GM18517 (cell line): ENCODE results near the gene ANAPC16.
"Not testable (repeated sequence)": the region's sequence is repeated elsewhere in the genome, so short reads cannot be mapped to it uniquely, and the experiment has no call there.

Experiments used
- ATAC-seq: cut with Tn5 transposase; IDR thresholded peaks from one replicate; pipeline ENCODE4 v1.9.1; 2021; ENCODE audit warnings: mild to moderate bottlenecking, moderate library complexity; ENCODE audit not compliant: unreplicated experiment

ANAPC16 gene

DNA sequence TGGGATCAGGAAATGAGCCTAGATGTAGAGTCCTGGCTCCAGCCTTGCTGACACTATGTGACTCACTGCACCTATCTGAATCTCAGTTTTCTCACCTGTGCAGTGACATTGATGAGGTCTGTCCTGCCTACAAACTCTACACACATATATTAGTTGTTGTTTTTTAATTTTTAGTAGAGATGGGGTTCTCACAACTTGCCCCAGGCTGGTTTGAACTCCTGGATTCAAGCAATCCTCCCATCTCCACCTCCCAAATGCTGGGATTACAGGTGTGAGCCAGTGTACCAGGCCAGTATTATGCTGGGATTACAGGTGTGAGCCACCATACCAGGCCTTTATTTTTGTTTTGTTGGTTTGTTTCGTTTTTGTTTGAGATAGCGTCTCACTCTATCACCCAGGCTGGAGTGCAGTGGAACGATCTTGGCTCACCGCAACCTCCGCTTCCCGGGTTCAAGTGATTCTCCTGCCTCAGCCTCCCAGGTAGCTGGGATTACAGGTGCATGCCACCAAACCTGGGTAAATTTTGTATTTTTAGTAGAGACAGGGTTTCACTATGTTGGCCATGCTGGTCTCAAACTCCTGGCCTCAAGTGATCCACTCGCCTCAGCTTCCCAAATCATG is 46.1 kb downstream of the ANAPC16 start:
- peak; percentile 17 for ATAC-seq

DNA sequence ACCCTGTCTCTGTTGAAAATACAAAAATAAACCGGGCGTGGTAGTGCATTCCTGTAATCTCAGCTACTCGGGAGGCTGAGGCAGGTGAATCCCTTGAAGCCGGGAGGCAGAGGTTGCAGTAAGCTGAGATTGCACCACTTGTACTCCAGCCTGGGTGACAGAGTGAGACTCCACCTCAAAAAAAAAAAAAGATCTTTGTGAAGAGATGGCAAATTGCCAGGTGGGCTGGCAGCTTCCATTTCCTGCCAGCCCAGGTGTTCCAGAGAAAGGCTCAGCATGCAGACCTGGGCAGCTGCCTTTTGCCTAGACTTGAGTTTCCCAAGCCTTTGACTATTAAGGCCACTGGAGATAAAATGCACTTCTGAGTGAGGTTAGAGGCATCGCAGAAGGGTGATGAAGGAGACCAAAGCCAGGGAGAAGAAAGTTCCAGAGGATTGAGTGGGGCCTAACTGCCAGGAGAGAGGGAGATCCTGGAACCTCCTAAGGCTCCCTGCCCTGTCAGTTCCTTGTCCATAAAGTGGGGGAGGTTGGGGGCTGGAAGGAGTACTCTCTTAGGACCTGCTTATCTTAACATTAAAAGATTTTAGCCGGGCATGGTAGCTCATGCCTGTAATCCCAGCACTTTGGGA is 47.9 kb downstream of the ANAPC16 start:
- ATAC-seq, result no peak

DNA sequence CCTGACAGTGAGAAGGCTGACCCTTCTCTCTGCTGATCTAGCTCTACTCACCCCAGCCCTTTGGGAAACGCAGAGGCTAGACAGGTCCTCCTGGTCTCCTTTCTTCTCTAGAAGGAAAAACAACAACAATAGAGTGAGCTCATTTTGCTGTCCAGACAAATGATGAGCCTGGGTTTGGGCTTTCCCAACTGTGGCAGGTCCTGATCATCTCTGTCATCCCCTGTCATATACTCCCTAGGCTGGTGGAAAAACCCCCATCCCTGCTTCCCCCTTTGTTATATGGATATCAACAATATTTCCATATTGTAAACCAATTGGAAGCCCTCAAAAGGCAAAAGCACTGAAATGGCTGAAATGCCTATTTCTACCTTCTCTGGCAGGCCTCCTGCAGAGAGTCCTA is 48.7 kb downstream of the ANAPC16 start:
- ATAC-seq, result no peak

DNA sequence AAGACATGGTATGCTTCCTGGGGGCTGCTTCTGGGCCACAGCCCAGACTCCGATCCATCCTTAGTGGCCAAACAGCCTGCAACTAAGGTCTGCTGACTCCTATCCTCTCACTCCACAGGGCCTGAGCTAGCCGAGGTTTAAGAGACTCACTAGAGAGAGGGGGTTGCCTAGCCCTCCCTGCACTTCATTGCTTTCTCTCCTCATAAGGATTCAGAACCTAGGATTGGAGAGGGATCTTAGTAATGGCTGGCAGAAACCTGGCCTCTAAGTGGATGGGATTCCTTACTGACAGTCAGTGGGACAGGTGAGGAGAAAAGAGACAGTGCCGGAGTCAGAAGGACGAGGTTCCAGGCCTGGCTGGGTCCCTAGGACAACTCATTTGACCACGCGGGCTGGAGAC is 49.7 kb downstream of the ANAPC16 start:
- ATAC-seq, result no peak

DNA sequence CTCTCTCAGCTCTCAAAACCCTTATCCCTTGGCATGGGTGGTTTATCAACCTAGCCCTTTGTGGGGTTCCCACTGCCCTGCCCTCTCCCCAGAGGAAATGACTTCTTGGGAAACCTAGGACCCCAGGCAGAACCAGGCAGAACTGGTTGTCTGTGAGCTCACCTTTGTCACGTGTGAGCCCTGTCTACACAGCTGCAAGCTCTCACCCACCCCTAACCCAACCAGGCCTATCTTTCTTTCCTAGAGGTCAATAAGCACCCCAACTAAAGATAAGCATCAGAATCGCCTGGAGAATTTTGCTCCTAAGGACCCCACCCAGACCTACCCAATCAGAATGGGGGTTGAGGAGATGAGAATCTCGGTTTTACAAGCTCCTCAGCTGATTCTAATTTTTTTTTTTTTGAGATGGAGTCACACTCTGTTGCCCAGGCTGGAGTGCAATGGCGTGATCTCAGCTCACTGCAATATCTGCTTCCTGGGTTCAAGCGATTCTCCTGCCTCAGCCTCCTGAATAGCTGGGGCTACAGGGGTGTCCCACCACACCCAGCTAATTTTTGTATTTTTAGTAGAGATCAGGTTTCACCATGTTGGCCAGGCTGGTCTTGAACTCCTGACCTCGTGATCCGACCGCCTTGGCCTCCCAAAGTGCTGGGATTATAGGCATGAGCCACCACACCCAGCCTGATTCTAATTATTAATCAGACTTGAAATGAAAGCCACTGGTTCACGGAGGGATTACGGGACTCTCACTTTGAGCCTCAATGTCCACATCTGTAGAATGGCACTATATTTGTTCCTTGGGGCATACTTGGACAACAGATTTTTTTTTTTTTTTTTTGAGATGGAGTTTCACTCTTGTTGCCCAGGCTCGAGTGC is 50.4 kb downstream of the ANAPC16 start:
- ATAC-seq, result no peak

DNA sequence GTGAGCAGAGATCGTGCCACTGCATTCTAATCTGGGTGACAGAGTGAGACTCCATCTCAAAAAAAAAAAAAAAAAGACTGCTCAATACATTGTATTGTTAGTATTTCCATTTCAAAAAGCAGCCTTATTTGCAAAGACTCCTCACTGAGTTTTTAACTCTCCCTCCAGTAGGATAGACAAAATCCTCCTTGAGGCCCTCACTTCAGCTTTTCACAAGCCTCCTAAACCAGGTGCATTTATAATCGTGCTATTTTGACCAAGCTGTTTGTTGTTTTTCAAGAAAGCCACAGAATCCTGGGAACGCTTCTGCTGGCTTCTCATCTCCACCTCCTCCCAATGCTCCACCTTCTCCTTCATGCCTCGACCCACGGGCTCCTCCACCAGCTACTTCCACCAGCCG is 51.6 kb downstream of the ANAPC16 start:
- ATAC-seq, result no peak

DNA sequence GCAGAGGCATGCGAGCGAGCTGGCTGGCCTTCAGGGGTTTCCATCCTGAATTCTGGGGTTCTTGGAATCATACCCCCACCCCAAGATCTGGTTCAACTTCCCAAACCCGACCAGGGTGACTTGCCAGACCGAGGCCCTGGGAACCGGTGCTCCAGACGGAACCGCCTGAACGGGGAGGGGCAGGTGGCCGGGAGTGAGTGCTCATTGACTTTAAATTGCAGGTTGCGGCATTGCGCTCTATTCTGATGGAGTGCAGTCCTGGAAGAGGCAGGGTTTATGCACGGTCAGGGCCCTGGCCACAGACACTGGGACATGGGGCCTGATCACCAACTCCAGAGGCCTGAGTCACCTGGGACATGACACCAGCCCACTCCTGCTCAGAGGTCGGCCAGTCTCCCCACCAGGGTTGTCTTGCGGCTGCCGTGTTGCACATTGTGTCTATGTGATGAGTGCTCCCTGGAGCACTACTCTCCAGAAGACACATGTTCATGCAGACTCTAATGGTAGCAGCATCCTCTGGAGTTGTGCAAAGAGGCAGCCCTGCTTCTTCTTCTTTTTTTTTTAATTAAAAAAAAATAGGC is 52.1 kb downstream of the ANAPC16 start:
- ATAC-seq, result no peak

DNA sequence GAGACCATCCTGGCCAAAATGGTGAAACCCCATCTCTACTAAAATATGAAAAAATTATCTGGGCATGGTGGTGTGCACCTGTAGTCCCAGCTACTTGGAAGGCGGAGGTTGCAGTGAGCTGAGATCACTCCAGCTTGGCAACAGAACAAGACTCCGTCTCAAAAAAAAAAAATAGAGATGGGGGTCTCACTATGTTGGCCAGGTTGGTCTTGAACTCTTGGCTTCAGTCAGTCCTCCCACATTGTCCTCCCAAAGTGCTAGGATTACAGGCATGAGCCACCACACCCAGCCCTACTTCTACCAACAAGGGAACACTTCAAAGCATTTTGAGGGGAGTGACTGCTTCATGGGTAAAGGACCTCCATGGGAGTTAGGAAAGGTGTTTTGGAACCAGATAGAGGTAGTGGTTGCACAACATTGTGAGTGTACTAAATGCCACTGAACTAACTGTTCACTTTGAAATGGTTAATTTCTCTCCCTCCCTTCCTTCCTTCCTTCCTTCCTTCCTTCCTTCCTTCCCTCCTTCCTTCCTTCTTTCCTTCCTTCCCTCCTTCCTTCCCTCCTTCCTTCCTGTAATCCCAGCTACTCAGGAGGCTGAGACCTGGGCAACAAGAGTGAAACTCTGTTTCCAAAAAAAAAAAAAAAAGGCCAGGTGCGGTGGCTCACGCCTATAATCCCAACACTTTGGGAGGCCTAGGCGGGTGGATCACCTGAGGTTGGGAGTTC is 52.8 kb downstream of the ANAPC16 start:
- not testable (repeated sequence) for ATAC-seq

DNA sequence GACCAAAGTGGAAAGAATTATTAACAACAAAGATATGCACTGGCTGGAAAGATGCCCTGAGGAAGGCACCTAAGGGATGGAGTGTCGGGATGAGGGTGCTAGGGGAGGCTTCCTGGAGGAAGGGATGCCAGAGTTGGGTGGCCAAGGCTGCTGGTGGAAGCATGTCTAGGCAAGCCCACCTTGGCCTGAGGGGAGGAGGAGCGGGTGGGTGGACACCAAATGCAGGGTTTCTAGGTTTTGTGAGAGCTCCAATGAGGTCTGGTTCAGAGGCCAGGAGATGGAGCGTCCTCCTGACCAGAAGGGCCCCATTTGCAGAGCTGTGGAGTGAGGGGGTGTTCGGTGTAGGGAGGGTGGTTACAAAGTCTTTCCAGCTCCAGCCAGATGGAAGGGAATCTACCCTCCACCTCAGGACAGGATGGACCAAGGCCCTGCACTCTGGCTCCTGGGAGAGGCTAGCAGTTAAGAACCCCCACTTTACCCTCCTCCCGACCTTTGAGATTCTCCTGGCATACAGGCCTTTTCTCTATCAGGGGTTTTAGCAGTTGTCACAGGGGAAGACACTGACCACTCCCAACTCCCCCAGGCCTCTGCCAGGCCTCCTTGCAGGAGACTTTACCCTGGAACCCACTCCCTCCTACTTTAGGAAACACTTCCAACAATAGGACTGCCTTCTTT is 54.9 kb downstream of the ANAPC16 start:
- no peak for ATAC-seq

DNA sequence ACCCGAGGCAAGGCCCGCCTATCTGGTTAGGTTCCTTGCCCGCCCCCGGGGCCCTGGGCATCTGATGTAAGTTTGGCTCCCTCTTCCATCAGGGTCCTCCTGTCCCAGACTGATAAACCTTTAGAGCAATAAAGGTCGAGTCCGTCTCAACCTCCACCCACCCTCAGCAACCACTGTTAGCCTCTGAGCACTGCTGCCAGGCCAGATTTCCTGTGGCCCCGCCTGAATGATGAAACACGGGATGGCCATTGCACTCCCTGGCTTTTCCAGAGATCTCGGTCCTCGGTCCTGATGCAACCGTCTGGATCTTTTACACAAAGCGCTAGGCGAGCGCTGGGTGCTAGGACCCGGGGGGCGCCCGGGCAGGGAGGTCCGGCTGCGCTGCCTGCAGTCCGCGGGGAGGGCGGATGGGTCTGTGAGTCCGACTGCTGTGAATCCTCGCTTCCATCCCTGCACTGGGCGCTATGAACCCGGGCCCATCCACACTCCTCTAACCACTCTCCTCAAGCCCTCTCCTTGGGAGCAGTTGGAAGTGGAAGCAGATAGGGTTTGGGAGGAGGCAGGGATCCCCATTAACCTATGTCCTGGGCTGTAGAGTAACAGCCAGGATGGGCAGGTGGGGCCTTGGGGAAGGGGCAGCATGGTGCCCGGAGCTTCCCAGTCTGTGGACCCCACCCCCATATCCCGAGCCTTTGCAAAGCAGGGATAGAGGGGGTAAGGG is 57.0 kb downstream of the ANAPC16 start:
- peak; percentile 26 for ATAC-seq

DNA sequence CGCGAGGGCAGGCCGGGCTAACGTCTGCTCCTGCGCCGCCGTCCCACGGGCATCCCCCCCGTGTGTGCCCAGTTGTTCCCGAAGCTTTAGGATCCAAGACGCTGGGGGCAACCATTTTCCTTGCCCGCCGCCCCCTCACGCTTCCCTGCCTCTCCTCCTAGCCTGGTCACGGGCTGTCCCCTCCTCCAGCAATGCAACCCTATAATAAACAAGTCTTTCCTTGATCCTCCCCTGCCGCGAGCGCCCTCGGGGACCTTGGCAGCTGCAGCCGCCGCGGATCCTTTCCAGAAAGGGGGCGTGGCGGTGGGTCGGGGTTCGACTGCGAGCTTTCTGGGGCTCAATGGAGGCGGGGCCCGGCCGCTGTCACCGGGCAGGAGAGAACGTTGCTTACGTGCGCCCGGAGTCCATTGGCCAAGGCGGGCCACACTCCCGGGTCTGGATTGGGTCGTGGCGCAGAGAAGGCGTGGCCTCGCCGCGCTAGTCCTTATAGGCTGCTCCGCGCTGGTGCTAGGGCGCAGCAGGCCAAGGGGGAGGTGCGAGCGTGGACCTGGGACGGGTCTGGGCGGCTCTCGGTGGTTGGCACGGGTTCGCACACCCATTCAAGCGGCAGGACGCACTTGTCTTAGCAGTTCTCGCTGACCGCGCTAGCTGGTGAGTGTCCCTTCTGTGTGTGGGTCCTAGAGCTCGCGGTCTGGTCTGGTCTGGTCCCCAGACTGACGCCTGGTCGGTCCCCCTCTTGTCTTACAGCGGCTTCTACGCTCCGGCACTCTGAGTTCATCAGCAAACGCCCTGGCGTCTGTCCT is 57.8 kb downstream of the ANAPC16 start, which contains the start of gene DDIT4:
DDIT4 (plus strand) TSS at position 515 of the 803 bp plus-strand sequence. CDS start 293 bp downstream, outside the sequence.
- ATAC-seq, result peak; percentile 74

DNA sequence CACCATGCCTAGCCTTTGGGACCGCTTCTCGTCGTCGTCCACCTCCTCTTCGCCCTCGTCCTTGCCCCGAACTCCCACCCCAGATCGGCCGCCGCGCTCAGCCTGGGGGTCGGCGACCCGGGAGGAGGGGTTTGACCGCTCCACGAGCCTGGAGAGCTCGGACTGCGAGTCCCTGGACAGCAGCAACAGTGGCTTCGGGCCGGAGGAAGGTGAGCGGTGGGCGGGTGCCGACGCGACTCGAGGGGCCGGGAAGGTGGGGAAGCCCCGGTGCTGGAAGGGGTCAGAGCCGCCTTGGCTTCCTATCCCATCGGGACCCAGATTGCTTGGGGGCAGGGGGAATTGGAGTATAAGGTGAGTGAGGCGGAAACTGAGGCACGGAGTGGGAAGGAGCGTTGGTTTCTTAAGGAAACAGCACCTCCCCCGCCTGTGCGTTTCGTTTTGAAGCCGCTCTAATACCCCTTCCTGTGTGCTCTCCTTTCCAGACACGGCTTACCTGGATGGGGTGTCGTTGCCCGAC is 58.5 kb downstream of the ANAPC16 start:
- no peak for ATAC-seq

DNA sequence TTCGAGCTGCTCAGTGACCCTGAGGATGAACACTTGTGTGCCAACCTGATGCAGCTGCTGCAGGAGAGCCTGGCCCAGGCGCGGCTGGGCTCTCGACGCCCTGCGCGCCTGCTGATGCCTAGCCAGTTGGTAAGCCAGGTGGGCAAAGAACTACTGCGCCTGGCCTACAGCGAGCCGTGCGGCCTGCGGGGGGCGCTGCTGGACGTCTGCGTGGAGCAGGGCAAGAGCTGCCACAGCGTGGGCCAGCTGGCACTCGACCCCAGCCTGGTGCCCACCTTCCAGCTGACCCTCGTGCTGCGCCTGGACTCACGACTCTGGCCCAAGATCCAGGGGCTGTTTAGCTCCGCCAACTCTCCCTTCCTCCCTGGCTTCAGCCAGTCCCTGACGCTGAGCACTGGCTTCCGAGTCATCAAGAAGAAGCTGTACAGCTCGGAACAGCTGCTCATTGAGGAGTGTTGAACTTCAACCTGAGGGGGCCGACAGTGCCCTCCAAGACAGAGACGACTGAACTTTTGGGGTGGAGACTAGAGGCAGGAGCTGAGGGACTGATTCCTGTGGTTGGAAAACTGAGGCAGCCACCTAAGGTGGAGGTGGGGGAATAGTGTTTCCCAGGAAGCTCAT is 59.0 kb downstream of the ANAPC16 start:
- no peak for ATAC-seq

DNA sequence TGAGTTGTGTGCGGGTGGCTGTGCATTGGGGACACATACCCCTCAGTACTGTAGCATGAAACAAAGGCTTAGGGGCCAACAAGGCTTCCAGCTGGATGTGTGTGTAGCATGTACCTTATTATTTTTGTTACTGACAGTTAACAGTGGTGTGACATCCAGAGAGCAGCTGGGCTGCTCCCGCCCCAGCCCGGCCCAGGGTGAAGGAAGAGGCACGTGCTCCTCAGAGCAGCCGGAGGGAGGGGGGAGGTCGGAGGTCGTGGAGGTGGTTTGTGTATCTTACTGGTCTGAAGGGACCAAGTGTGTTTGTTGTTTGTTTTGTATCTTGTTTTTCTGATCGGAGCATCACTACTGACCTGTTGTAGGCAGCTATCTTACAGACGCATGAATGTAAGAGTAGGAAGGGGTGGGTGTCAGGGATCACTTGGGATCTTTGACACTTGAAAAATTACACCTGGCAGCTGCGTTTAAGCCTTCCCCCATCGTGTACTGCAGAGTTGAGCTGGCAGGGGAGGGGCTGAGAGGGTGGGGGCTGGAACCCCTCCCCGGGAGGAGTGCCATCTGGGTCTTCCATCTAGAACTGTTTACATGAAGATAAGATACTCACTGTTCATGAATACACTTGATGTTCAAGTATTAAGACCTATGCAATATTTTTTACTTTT is 59.7 kb downstream of the ANAPC16 start:
- no peak for ATAC-seq

DNA sequence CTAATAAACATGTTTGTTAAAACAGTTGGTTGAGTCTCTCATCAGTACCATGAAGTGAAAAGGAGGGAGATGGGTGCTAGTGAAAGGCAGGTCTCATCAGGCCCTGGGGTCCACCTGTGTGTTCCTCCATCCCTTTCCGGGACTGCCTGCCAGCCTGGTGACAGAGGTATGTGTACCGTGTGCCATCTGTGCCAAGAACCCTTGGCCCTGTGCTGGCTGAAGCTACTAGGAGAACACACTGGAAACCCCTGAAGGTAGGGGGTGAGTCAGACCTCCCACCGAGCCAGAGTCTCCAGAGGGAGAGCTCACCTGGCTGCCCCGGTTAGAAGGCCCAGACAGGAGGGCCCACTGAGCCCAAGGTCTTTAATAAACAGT is 60.2 kb downstream of the ANAPC16 start:
- no peak for ATAC-seq

DNA sequence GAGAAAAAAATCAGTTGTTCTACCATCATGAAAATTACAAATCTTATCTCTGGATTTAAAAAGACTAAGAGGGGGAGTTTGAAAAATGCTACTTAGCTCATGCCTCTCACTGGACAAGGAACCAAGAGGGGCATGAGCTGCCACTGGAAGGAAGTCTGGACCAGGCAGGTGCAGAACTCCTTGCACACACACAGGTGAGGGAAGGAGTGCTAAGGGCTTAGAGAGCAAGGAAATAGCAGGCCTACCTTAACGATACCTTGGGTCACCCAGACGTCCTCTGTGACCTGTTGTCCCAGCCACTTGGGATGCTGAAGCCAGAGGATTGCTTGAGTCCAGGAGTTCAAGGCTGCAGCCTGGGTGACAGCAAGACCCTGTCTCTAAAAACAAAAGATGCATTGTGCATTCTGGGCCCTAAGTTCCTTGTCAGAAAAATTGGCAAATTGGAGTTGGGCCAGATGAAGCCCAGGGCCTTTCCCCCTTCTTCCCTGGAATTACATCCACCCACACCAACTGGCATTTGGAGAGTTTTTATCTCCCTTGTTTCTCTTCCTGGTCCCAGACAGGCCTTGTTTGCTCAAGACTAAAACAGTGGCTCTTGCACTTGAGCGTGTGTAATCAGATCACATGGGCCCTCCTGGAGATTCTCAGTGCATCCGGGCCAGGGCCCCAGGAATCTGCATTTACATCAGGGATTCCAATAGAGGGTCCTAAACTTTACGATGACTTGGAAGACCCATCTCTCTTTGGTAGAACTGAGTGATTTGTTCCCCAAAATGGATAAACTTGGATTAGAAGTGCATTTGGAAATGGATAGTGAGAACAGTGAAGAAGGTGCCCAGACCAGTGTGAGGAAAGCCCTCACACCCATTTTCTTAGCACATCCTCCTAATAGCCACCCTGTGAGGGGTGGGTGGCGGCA is 60.9 kb downstream of the ANAPC16 start:
- no peak for ATAC-seq
